Naive B cell (primary cell): ENCODE results near the gene DAG1. TPM values are rescaled to one million over a fixed set of nuclear protein-coding genes. Genes with fewer than 3 reads are reported as not detected.

ENCODE experiments used
- ATAC-seq, 2 donors: fragments of 150-1000 bp; cut with Tn5 transposase; 2 replicates each; pipeline ENCODE4 v1.10.0; 2021; ENCODE audit warnings: low read depth in 2 of 2, mild to moderate bottlenecking in 2 of 2, moderate library complexity in 2 of 2
- DNase-seq: peaks from one replicate; pipeline ENCODE4 v3.0.0; 2022
- H3K27ac Mint-ChIP-seq, 6 donors: one replicate each; pipeline ENCODE4 v1.8.0; 2020 to 2022; ENCODE audit warnings: mild to moderate bottlenecking in 6 of 6, mixed read lengths in 6 of 6, moderate library complexity in 5 of 6, inconsistent platforms in 2 of 6
- H3K27me3 Mint-ChIP-seq, 3 donors: one replicate each; pipeline ENCODE4 v1.8.0; 2021 to 2022; ENCODE audit warnings: mixed read lengths in 3 of 3, mild to moderate bottlenecking in 1 of 3
- H3K36me3 Mint-ChIP-seq, 2 donors: one replicate each; pipeline ENCODE4 v1.8.0; 2020 to 2022; ENCODE audit warnings: mixed read lengths in 2 of 2, inconsistent platforms in 1 of 2, mild to moderate bottlenecking in 1 of 2
- H3K4me1 Mint-ChIP-seq, 3 donors: one replicate each; pipeline ENCODE4 v1.8.0; 2020 to 2022; ENCODE audit warnings: mixed read lengths in 3 of 3, inconsistent platforms in 1 of 3, mild to moderate bottlenecking in 1 of 3, moderate library complexity in 1 of 3
- H3K4me3 Mint-ChIP-seq, 8 donors: one replicate each; pipeline ENCODE4 v1.8.0; 2020 to 2022; ENCODE audit warnings: mild to moderate bottlenecking in 8 of 8, mixed read lengths in 8 of 8, moderate library complexity in 8 of 8, inconsistent platforms in 2 of 8
- H3K9me3 Mint-ChIP-seq, 7 donors: one replicate each; pipeline ENCODE4 v1.8.0; 2020 to 2022; ENCODE audit warnings: mixed read lengths in 7 of 7, mild to moderate bottlenecking in 5 of 7, inconsistent platforms in 2 of 7, moderate library complexity in 1 of 7
- polyA plus RNA-seq, 6 donors: library from polyadenylated mRNA; unstranded; fragments of 300-500 nt; fragmentation: Illumina TruSeq; gene quantifications; one replicate each; pipeline ENCODE4 v1.2.3, GENCODE V29; 2021; ENCODE audit warnings: low read depth in 6 of 6

Gene DAG1
- polyA plus RNA-seq, 6 donors from 2014 or later = 4.3 to 6.4 (median 5.2) TPM

GRCh38 chr3:49511639-49512038 is 41.6 kb downstream of the DAG1 start:
- Mint-ChIP-seq H3K27ac (peak overlapping the region in 1 of 6 donors; percentile 50), H3K4me3 (no peak overlapping the region), H3K27me3 (no peaks in the 10 kb centered on the region), H3K9me3 (no peaks in the 10 kb centered on the region), H3K36me3 (peaks cover 21 to 22% of the 10 kb centered on the region in 2 donors), H3K4me1 (peaks cover 0 to 14% (median 12%) of the 10 kb centered on the region in 3 donors)
- no peak for DNase-seq
- ATAC-seq = no peak

- peaks cover 21 to 29% of the 10 kb centered on the region in 2 donors for H3K36me3 Mint-ChIP-seq
These were observed 42.8 kb downstream of the DAG1 start for GRCh38 chr3:49512781-49513355.

GRCh38 chr3:49513494-49514124 is 43.5 kb downstream of the DAG1 start:
- Mint-ChIP-seq H3K27me3 (no peaks in the 10 kb centered on the region), H3K4me1 (peaks cover 5 to 11% (median 7%) of the 10 kb centered on the region in 3 donors), H3K9me3 (no peaks in the 10 kb centered on the region), H3K36me3 (peaks cover 21 to 30% of the 10 kb centered on the region in 2 donors), H3K27ac (peak overlapping the region in 1 of 6 donors; percentile 89), H3K4me3 (peak overlapping the region in 1 of 8 donors; percentile 65)
- DNase-seq (no peak), ATAC-seq (no peak)

More at GRCh38 chr3:49512781-49513355, 42.8 kb downstream of the DAG1 start:
- DNase-seq (no peak), ATAC-seq (no peak)
- peaks cover 5 to 10% (median 9%) of the 10 kb centered on the region in 3 donors for H3K4me1 Mint-ChIP-seq
- no peak overlapping the region for H3K4me3 Mint-ChIP-seq
- no peaks in the 10 kb centered on the region for H3K27me3 Mint-ChIP-seq
- no peak overlapping the region for H3K27ac Mint-ChIP-seq
- no peaks in the 10 kb centered on the region for H3K9me3 Mint-ChIP-seq

GRCh38 chr3:49518016-49518415 is 47.9 kb downstream of the DAG1 start:
- no peak overlapping the region for H3K4me3 Mint-ChIP-seq
- DNase-seq = no peak
- no peak overlapping the region for H3K27ac Mint-ChIP-seq
- peaks cover 19 to 24% of the 10 kb centered on the region in 2 donors for H3K36me3 Mint-ChIP-seq
- H3K4me1 Mint-ChIP-seq = peaks cover 20 to 22% (median 21%) of the 10 kb centered on the region in 3 donors
- H3K9me3 Mint-ChIP-seq = no peaks in the 10 kb centered on the region
- no peak for ATAC-seq
- no peaks in the 10 kb centered on the region for H3K27me3 Mint-ChIP-seq

GRCh38 chr3:49518441-49518840 is 48.4 kb downstream of the DAG1 start:
- H3K4me3 Mint-ChIP-seq = no peak overlapping the region
- H3K27me3 Mint-ChIP-seq = no peaks in the 10 kb centered on the region
- DNase-seq (no peak), ATAC-seq (no peak)
- H3K27ac Mint-ChIP-seq = peak overlapping the region in 1 of 6 donors; percentile 28
- H3K9me3 Mint-ChIP-seq = no peaks in the 10 kb centered on the region
- peaks cover 15 to 20% of the 10 kb centered on the region in 2 donors for H3K36me3 Mint-ChIP-seq
- H3K4me1 Mint-ChIP-seq = peaks cover 21 to 24% (median 22%) of the 10 kb centered on the region in 3 donors

- no peak for ATAC-seq
- H3K36me3 Mint-ChIP-seq = peaks cover 11 to 14% of the 10 kb centered on the region in 2 donors
- H3K27ac Mint-ChIP-seq = peak overlapping the region in 2 of 6 donors; percentile 7 to 10
- no peak overlapping the region for H3K4me3 Mint-ChIP-seq
- peaks cover 23 to 32% (median 26%) of the 10 kb centered on the region in 3 donors for H3K4me1 Mint-ChIP-seq
- no peaks in the 10 kb centered on the region for H3K9me3 Mint-ChIP-seq
- no peaks in the 10 kb centered on the region for H3K27me3 Mint-ChIP-seq
- no peak for DNase-seq
These were observed 49.2 kb downstream of the DAG1 start for GRCh38 chr3:49519296-49519695.

- no peak for ATAC-seq
- H3K27ac Mint-ChIP-seq = peak overlapping the region in 2 of 6 donors; percentile 5 to 34
- no peak overlapping the region for H3K4me3 Mint-ChIP-seq
- peaks cover 26 to 32% (median 27%) of the 10 kb centered on the region in 3 donors for H3K4me1 Mint-ChIP-seq
- no peak for DNase-seq
- no peaks in the 10 kb centered on the region for H3K27me3 Mint-ChIP-seq
- no peaks in the 10 kb centered on the region for H3K9me3 Mint-ChIP-seq
- peaks cover 11 to 14% of the 10 kb centered on the region in 2 donors for H3K36me3 Mint-ChIP-seq
These were observed 49.9 kb downstream of the DAG1 start for GRCh38 chr3:49519916-49520385.

GRCh38 chr3:49523756-49524747 is 54.0 kb downstream of the DAG1 start:
- DNase-seq = no peak
- H3K4me1 Mint-ChIP-seq = peaks cover 14 to 27% (median 25%) of the 10 kb centered on the region in 3 donors
- H3K9me3 Mint-ChIP-seq = no peaks in the 10 kb centered on the region
- no peaks in the 10 kb centered on the region for H3K36me3 Mint-ChIP-seq
- no peaks in the 10 kb centered on the region for H3K27me3 Mint-ChIP-seq
- peak overlapping the region in 2 of 6 donors; percentile 9 to 75 for H3K27ac Mint-ChIP-seq
- ATAC-seq = no peak
- no peak overlapping the region for H3K4me3 Mint-ChIP-seq

- no peak overlapping the region for H3K27ac Mint-ChIP-seq
- H3K9me3 Mint-ChIP-seq = no peaks in the 10 kb centered on the region
- H3K27me3 Mint-ChIP-seq = no peaks in the 10 kb centered on the region
- DNase-seq = no peak
- H3K4me1 Mint-ChIP-seq = peaks cover 3 to 11% (median 3%) of the 10 kb centered on the region in 3 donors
- ATAC-seq = no peak
- H3K4me3 Mint-ChIP-seq = peak overlapping the region in 1 of 8 donors; percentile 52
- H3K36me3 Mint-ChIP-seq = peaks cover 0 to 8% of the 10 kb centered on the region in 2 donors
These were observed 59.5 kb downstream of the DAG1 start for GRCh38 chr3:49529567-49529966.

GRCh38 chr3:49530231-49530630 is 60.2 kb downstream of the DAG1 start:
- peak overlapping the region in 1 of 8 donors; percentile 17 for H3K4me3 Mint-ChIP-seq
- ATAC-seq (no peak), DNase-seq (no peak)
- H3K9me3 Mint-ChIP-seq = no peaks in the 10 kb centered on the region
- peak overlapping the region in 1 of 6 donors; percentile 31 for H3K27ac Mint-ChIP-seq
- H3K27me3 Mint-ChIP-seq = no peaks in the 10 kb centered on the region
- H3K4me1 Mint-ChIP-seq = peaks cover 1 to 9% (median 3%) of the 10 kb centered on the region in 3 donors
- peaks cover 0 to 8% of the 10 kb centered on the region in 2 donors for H3K36me3 Mint-ChIP-seq

GRCh38 chr3:49530701-49531100 is 60.6 kb downstream of the DAG1 start:
- DNase-seq (no peak), ATAC-seq (no peak)
- H3K36me3 Mint-ChIP-seq = peaks cover 0 to 8% of the 10 kb centered on the region in 2 donors
- no peak overlapping the region for H3K4me3 Mint-ChIP-seq
- no peak overlapping the region for H3K27ac Mint-ChIP-seq
- no peaks in the 10 kb centered on the region for H3K9me3 Mint-ChIP-seq
- H3K27me3 Mint-ChIP-seq = no peaks in the 10 kb centered on the region
- peaks cover 0 to 9% (median 3%) of the 10 kb centered on the region in 3 donors for H3K4me1 Mint-ChIP-seq

GRCh38 chr3:49531218-49531617 is 61.2 kb downstream of the DAG1 start:
- no peaks in the 10 kb centered on the region for H3K27me3 Mint-ChIP-seq

GRCh38 chr3:49531715-49532114 is 61.6 kb downstream of the DAG1 start:
- peaks cover 0 to 9% (median 3%) of the 10 kb centered on the region in 3 donors for H3K4me1 Mint-ChIP-seq
- DNase-seq (no peak), ATAC-seq (no peak)
- no peaks in the 10 kb centered on the region for H3K27me3 Mint-ChIP-seq
- no peaks in the 10 kb centered on the region for H3K9me3 Mint-ChIP-seq
- H3K36me3 Mint-ChIP-seq = peaks cover 0 to 8% of the 10 kb centered on the region in 2 donors
- no peak overlapping the region for H3K27ac Mint-ChIP-seq
- no peak overlapping the region for H3K4me3 Mint-ChIP-seq

More at GRCh38 chr3:49531218-49531617, 61.2 kb downstream of the DAG1 start:
- DNase-seq (no peak), ATAC-seq (no peak)
- H3K27ac Mint-ChIP-seq = peak overlapping the region in 1 of 6 donors; percentile 21
- peaks cover 0 to 8% of the 10 kb centered on the region in 2 donors for H3K36me3 Mint-ChIP-seq
- no peak overlapping the region for H3K4me3 Mint-ChIP-seq
- peaks cover 0 to 9% (median 3%) of the 10 kb centered on the region in 3 donors for H3K4me1 Mint-ChIP-seq
- no peaks in the 10 kb centered on the region for H3K9me3 Mint-ChIP-seq
